Measurements from ENCODE around the gene ADNP. TPM values are rescaled to one million over a fixed set of nuclear protein-coding genes. Genes with fewer than 3 reads are reported as not detected.
A peak's percentile ranks its signal among the peaks of the same experiment; 100 is the strongest.

Gene ADNP
- total and polyA plus RNA-seq, 2 experiments from 2014 or later = 23.2 to 50.8 TPM

GRCh38 chr20:50948132-50948785 lies 17.0 kb upstream of the ADNP start:
- Histone ChIP-seq H3K9me3 (ENCODE audit: low read depth) (no peaks in the 10 kb centered on the region), H3K27me3 (no peaks in the 10 kb centered on the region), H3K4me1 (ENCODE audit: low read depth) (no peaks in the 10 kb centered on the region), H3K36me3 (peaks cover 81% of the 10 kb centered on the region), H3K27ac (no peak overlapping the region), H3K4me3 (no peak overlapping the region)
- DNase-seq (ENCODE audit: low read depth in 1 of 2, low spot score in 1 of 2) = no peak
- TF ChIP-seq CTCF (IDR thresholded peaks at IDR 0.05; ENCODE audit: low read depth, low read length) = no peak

- H3K27ac ChIP-seq = no peak overlapping the region
- H3K4me1 ChIP-seq (ENCODE audit: low read depth) = no peaks in the 10 kb centered on the region
- no peak for TF ChIP-seq CTCF (IDR thresholded peaks at IDR 0.05; ENCODE audit: low read depth, low read length)
- no peaks in the 10 kb centered on the region for H3K27me3 ChIP-seq
- H3K9me3 ChIP-seq (ENCODE audit: low read depth) = no peaks in the 10 kb centered on the region
- no peak overlapping the region for H3K4me3 ChIP-seq
- H3K36me3 ChIP-seq = peaks cover 71% of the 10 kb centered on the region
- no peak for DNase-seq (ENCODE audit: low read depth in 1 of 2, low spot score in 1 of 2)
Observed at GRCh38 chr20:50943069-50943468, 11.8 kb upstream of the ADNP start.

GRCh38 chr20:50933589-50933988 lies 2.4 kb upstream of the ADNP start:
- no peak overlapping the region for H3K4me3 ChIP-seq
- peak overlapping the region; percentile 100 for H3K27ac ChIP-seq
- DNase-seq (ENCODE audit: low read depth in 1 of 2, low spot score in 1 of 2) = no peak
- no peaks in the 10 kb centered on the region for H3K9me3 ChIP-seq (ENCODE audit: low read depth)
- H3K4me1 ChIP-seq (ENCODE audit: low read depth) = peaks cover 10% of the 10 kb centered on the region
- no peaks in the 10 kb centered on the region for H3K27me3 ChIP-seq
- TF ChIP-seq CTCF (IDR thresholded peaks at IDR 0.05; ENCODE audit: low read depth, low read length) = no peak
- H3K36me3 ChIP-seq = peaks cover 28% of the 10 kb centered on the region

GRCh38 chr20:50932691-50933280 lies 1.5 kb upstream of the ADNP start:
- Histone ChIP-seq H3K27ac (peak overlapping the region; percentile 100), H3K27me3 (no peaks in the 10 kb centered on the region)
- no peak for DNase-seq (ENCODE audit: low read depth in 1 of 2, low spot score in 1 of 2)

GRCh38 chr20:50932016-50932485 lies 814 bp upstream of the ADNP start:
- H3K27me3 ChIP-seq = no peaks in the 10 kb centered on the region
- no peak for TF ChIP-seq CTCF (IDR thresholded peaks at IDR 0.05; ENCODE audit: low read depth, low read length)
- DNase-seq (ENCODE audit: low read depth in 1 of 2, low spot score in 1 of 2) = no peak
- H3K36me3 ChIP-seq = peaks cover 36% of the 10 kb centered on the region
- H3K9me3 ChIP-seq (ENCODE audit: low read depth) = no peaks in the 10 kb centered on the region
- H3K27ac ChIP-seq = peak overlapping the region; percentile 100
- H3K4me1 ChIP-seq (ENCODE audit: low read depth) = peaks cover 24% of the 10 kb centered on the region
- no peak overlapping the region for H3K4me3 ChIP-seq

More at GRCh38 chr20:50932691-50933280, 1.5 kb upstream of the ADNP start:
- H3K9me3 ChIP-seq (ENCODE audit: low read depth) = no peaks in the 10 kb centered on the region
- H3K36me3 ChIP-seq = peaks cover 33% of the 10 kb centered on the region
- peaks cover 17% of the 10 kb centered on the region for H3K4me1 ChIP-seq (ENCODE audit: low read depth)
- no peak overlapping the region for H3K4me3 ChIP-seq
- no peak for TF ChIP-seq CTCF (IDR thresholded peaks at IDR 0.05; ENCODE audit: low read depth, low read length)

All from cardiac muscle cell (in vitro differentiated cells and primary cell).